Psoas muscle (tissue), 8 donors: Measurements from ENCODE around the gene MOG. TPM values are rescaled to one million over a fixed set of nuclear protein-coding genes. Genes with fewer than 3 reads are reported as not detected.

ENCODE experiments used
- ATAC-seq, 4 donors: fragments of 200-7000 bp; cut with Tn5 transposase; one replicate each; pipeline ENCODE4 v1.9.1; 2020; ENCODE audit warnings: moderate library complexity in 3 of 4, mild to moderate bottlenecking in 2 of 4
- DNase-seq, 2 donors: peaks; one replicate each; pipeline ENCODE4 v3.0.0-alpha.2; 2020
- H3K27ac ChIP-seq: fragments of 200-600 bp; one replicate; pipeline ENCODE4 v1.8.0; 2022
- H3K27me3 ChIP-seq, 3 donors: fragments of 200-600 bp in 1 of 3; one replicate each; pipeline versions ENCODE4 v1.6.1 to v1.8.0; 2013 to 2022; ENCODE audit warnings: low read length in 2 of 3, mild to moderate bottlenecking in 2 of 3, moderate library complexity in 1 of 3; ENCODE audit not compliant: insufficient read depth in 3 of 3
- H3K36me3 ChIP-seq, 2 donors: fragments of 200-600 bp in 1 of 2; one replicate each; pipeline versions ENCODE4 v1.6.1 to v1.8.0; 2013 to 2022; ENCODE audit warnings: low read depth in 1 of 2, mild to moderate bottlenecking in 1 of 2, moderate library complexity in 1 of 2; ENCODE audit not compliant: insufficient read depth in 1 of 2
- H3K4me1 ChIP-seq: fragments of 200-600 bp; one replicate; pipeline ENCODE4 v1.8.0; 2022
- H3K4me3 ChIP-seq: fragments of 200-600 bp; one replicate; pipeline ENCODE4 v1.8.0; 2022; ENCODE audit warnings: mild to moderate bottlenecking
- H3K9me3 ChIP-seq: fragments of 200-600 bp; one replicate; pipeline ENCODE4 v1.8.0; 2022
- WGBS, 3 donors: extraction: QIAGEN DNeasy Blood & Tissue Kit; methylation state at CpG; one replicate each; pipeline versions ENCODE4 v1.1.6 to v1.1.7; 2013; 5-methylcytosine and 5-hydroxymethylcytosine counted together
- intact Hi-C, 2 donors: fragments of 100-400 bp; cut with DNase I; formaldehyde crosslinking; loops; one replicate each; pipeline versions ENCODE4 v1.11.0 to v1.14.2; 2022
- polyA plus RNA-seq, 3 donors: library from polyadenylated mRNA; stranded (reverse); fragments of 200-250 nt; gene quantifications; one replicate each; pipeline ENCODE4 v1.2.3, GENCODE V29; 2013
- total RNA-seq, 4 donors: library from RNA; stranded (reverse); fragmentation: NEBNext Ultra II Directional in 2 of 4; extraction: Animal tissue kit (Norgen Biotek cat#: 25700) in 2 of 4; gene quantifications; one replicate each; pipeline versions ENCODE4 v1.2.1 to v1.2.4, GENCODE V29; 2021 to 2023
- TF ChIP-seq, protein P1 (sequence below): fragments of 200-600 bp; IDR thresholded peaks from one replicate; pipeline ENCODE4 v1.8.0; 2022; ENCODE audit warnings: antibody characterized with exemption
- donor health status: healthy with polysubstance abuse.
- donor health status: DM: no; HTN: no; CAD: no; lungs with moderate emphysema.
- donor health status: Bipolar disorder and iron deficiency.
- donor health status: healthy.
- donor health status: DM: yes; HTN: yes; CAD: no.
- donor health status: DM: no; HTN: no; CAD: no.
- donor health status: DM: no; HTN: no; CAD: no.
- donor health status: DM: yes; HTN: yes; CAD: no.

Gene MOG
- total and polyA plus RNA-seq, 7 donors = 0.08 TPM; not detected in 6

- H3K36me3 ChIP-seq = peaks cover 0 to 11% of the 10 kb centered on the region in 2 donors
Observed at GRCh38 chr6:29617782-29618554, 38.9 kb upstream of the MOG start.

DNA sequence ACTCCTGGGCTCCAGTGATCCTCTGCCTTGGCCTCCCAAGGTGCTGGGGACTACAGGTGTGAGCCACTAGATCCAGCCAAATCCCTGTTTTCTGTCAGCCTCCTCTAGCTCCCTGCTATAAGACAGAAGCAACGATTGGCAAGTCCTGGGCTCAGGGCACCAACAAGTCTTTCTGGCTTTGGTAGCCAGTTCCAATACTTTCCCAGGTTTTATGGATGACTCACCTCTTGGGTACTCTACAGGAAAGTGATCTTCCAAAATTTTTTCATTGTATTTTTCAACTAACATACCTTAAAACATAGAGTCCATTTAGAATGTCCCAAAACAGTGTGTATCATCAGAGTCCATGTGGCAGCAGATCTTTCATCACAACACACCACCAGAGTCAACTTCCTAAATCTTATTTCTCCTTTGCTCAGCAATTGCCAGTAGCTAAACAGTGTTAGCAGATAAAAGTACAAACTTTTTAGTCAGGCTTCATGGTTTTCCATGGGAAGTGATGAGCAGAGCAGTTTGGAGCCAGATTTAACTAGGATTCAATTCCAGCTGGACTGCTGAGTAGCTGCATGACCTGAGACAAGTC lies 37.2 kb upstream of the MOG start:
- WGBS, 3 donors = 66 to 95% (median 67%) methylated on average over 1 of the region's 1 CpG
- no peaks in the 10 kb centered on the region for H3K36me3 ChIP-seq

More at GRCh38 chr6:29617782-29618554, 38.9 kb upstream of the MOG start:
- Histone ChIP-seq H3K4me1 (no peaks in the 10 kb centered on the region), H3K9me3 (no peaks in the 10 kb centered on the region), H3K27ac (no peak overlapping the region), H3K27me3 (peaks cover 0 to 4% (median 0%) of the 10 kb centered on the region in 3 donors), H3K4me3 (no peak overlapping the region)
- no peak for DNase-seq
- TF ChIP-seq, protein P1, sequence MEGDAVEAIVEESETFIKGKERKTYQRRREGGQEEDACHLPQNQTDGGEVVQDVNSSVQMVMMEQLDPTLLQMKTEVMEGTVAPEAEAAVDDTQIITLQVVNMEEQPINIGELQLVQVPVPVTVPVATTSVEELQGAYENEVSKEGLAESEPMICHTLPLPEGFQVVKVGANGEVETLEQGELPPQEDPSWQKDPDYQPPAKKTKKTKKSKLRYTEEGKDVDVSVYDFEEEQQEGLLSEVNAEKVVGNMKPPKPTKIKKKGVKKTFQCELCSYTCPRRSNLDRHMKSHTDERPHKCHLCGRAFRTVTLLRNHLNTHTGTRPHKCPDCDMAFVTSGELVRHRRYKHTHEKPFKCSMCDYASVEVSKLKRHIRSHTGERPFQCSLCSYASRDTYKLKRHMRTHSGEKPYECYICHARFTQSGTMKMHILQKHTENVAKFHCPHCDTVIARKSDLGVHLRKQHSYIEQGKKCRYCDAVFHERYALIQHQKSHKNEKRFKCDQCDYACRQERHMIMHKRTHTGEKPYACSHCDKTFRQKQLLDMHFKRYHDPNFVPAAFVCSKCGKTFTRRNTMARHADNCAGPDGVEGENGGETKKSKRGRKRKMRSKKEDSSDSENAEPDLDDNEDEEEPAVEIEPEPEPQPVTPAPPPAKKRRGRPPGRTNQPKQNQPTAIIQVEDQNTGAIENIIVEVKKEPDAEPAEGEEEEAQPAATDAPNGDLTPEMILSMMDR = no peak
- intact Hi-C loops = no loop called here
- WGBS, 3 donors = 93 to 95% (median 93%) methylated on average over 8 of the region's 8 CpGs
- no peak for ATAC-seq

GRCh38 chr6:29620630-29621029 lies 36.3 kb upstream of the MOG start:
- no peak for ATAC-seq
- Histone ChIP-seq H3K36me3 (no peaks in the 10 kb centered on the region), H3K4me1 (no peaks in the 10 kb centered on the region), H3K4me3 (no peak overlapping the region), H3K27ac (no peak overlapping the region), H3K27me3 (peaks cover 0 to 21% (median 3%) of the 10 kb centered on the region in 3 donors), H3K9me3 (no peaks in the 10 kb centered on the region)
- TF ChIP-seq, protein P1 = no peak
- intact Hi-C loops = no loop called here
- no peak for DNase-seq
- 79 to 84% (median 83%) methylated on average over 4 of the region's 4 CpGs for WGBS, 3 donors

More for the DNA sequence above, 37.2 kb upstream of the MOG start:
- Histone ChIP-seq H3K4me1 (no peaks in the 10 kb centered on the region), H3K4me3 (no peak overlapping the region), H3K27me3 (peaks cover 0 to 15% (median 0%) of the 10 kb centered on the region in 3 donors), H3K27ac (no peak overlapping the region), H3K9me3 (no peaks in the 10 kb centered on the region)
- no peak for DNase-seq
- TF ChIP-seq, protein P1 = no peak
- ATAC-seq = no peak
- intact Hi-C loops = no loop called here

- Histone ChIP-seq H3K4me3 (no peak overlapping the region), H3K4me1 (peaks cover 7% of the 10 kb centered on the region), H3K9me3 (no peaks in the 10 kb centered on the region), H3K27me3 (peaks cover 0 to 52% (median 9%) of the 10 kb centered on the region in 3 donors), H3K36me3 (no peaks in the 10 kb centered on the region), H3K27ac (no peak overlapping the region)
- intact Hi-C loops = no loop called here
- WGBS, 3 donors = 68 to 74% (median 73%) methylated on average over 3 of the region's 3 CpGs
- TF ChIP-seq, protein P1 = no peak
- ATAC-seq = no peak
- DNase-seq = no peak
Observed at GRCh38 chr6:29624520-29624961, 32.4 kb upstream of the MOG start.
